Stimulated activated naive CD4-positive, alpha-beta T cell (primary cell): Measurements from ENCODE around the gene EFTUD2.
A peak's percentile ranks its signal among the peaks of the same experiment; 100 is the strongest.
"Not testable (repeated sequence)": the region's sequence is repeated elsewhere in the genome, so short reads cannot be mapped to it uniquely, and the experiment has no call there.

ENCODE experiments used
- DNase-seq, 6 experiments: peaks; one replicate each; lab custom pipeline; 2025; lab: John Stamatoyannopoulos, UW

The EFTUD2 gene

DNA sequence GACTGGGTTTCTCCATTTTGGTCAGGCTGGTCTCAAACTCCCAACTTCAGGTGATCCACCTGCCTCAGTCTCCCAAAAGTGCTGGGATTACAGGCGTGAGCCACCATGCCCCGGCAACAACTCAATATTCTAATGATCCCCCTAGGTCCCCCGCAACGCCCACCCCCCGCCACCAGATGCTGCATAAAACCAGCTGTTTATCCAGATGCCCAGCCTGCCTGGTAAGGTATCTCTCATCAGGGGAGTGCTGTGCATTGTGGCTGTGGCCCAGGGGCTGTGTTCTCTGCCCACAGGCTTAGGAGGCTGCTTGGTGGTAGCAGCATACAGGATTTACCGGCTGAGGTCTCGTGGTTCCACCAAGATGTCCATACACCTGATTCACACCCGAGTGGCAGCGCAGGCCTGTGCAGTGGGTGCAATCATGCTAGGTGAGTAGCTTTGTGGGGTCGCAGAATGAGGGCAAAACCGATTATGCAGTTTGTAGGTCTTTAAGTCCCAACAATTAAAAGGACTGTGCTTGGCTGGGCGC, 50.2 kb downstream of the EFTUD2 start:
- DNase-seq = no peak

DNA sequence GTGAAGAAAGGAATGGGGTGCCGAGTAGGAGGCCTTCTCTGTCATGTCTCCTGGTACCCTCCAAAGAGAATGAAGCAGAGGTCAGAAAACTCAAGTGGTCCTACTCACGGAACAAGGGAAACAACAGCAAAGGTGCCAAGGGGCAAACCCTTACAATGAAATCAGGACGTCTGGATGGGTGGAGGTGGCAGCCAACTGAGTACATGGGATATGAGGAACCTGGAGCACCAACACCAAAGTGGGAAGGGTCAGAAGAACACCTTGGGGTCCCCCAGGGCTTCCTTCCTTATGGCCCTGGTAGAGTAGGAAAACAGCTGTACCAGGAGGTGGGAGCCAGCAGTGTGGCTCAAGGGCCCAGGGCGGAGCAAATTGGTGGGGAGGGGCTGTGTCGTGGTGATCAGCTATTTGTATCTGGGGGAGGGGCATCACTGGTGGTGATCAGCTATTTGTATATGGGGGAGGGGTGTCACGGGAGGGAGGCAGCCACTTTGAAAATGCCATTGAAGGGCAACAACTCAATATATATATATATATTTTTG, 50.9 kb downstream of the EFTUD2 start:
- DNase-seq = no peak

- DNase-seq = no peak
These were observed 51.7 kb downstream of the EFTUD2 start, which contains the start of gene HIGD1B for GRCh38 chr17:44847586-44847985. Gene HIGD1B, plus strand, starts transcription at chr17:44847883. Its CDS starts 270 bp downstream, at chr17:44848153.

DNA sequence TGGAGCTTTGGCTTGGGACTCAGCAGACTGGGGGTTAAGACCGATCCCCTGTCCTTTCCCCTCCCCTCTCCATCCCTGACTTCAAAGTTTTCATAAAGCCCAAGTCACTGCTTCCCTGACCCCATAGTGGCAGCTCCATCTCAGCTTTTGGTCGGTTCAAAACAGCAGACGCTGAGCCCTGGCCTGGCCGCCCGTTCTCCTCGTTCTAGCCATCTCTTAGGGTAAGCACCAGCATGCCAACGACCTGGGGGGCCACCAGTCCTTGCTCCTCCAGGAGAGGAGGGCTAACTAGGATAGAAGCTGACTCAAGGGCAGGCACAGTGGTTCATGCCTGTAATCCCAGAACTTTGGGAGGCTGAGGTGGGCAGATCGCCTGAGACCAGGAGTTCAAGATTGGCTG, 53.0 kb downstream of the EFTUD2 start:
- no peak for DNase-seq

DNA sequence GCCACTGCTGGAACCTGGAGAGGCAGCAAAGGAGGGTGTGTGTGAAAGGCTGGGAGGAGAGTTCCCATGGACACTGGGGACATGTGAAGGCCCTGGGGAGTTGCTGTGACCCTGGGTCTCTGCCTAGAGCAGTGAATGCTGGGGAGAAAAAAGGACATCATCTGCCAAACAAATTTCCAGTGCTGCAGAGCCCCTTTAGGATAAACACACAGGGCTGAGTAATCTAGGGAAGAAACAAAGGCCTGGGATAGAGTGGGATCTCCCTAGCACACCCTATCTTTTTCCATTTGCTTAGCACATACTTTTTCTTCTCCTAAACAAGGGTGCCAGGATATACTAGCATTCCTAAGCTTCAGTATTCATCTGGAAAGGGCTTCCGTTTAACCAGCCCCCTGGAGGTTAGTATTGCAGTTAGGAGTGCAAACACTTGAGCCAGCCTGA, 54.8 kb downstream of the EFTUD2 start:
- no peak for DNase-seq

GRCh38 chr17:44842748-44843147, 56.5 kb downstream of the EFTUD2 start:
- no peak for DNase-seq

DNA sequence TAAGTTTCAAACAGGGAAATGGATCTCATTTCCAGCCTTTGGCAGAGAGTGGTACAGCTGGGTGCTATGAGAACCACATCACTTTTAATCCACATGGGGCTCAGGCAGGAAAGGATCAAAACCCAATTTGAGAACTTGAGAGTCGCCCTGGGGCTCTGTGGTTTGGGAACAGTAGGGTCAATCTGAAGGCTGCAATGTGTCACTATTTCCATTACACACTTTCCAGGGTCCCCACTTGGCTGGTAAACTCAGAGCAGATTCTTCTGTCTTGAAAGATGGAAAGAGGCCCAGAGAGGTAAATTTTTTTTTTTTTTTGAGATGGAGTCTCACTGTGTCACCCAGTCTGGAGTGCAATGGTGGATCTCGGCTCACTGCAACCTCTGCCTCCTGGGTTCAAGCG, 58.3 kb downstream of the EFTUD2 start:
- no peak for DNase-seq

- DNase-seq = no peak
These were observed 59.0 kb downstream of the EFTUD2 start for GRCh38 chr17:44840274-44840673.

DNA sequence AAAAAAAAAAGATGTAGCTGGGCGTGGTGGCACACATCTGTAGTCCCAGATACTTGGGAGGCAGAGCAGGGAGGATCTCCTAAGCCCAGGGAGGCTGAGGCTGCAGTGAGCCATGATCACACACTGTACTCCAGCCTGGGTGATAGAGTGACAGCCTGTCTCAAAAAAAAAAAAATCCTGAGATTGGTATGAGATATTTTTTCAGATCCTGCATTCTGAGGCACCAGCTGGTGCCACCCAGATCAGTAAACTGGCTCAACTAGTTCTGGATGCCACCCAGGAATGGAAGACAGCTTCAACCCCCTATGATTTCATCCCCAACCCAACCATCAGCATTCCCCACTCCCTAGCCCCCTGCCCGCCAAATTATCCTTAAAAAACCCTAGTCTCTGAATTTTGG, 62.0 kb downstream of the EFTUD2 start:
- DNase-seq = no peak

DNA sequence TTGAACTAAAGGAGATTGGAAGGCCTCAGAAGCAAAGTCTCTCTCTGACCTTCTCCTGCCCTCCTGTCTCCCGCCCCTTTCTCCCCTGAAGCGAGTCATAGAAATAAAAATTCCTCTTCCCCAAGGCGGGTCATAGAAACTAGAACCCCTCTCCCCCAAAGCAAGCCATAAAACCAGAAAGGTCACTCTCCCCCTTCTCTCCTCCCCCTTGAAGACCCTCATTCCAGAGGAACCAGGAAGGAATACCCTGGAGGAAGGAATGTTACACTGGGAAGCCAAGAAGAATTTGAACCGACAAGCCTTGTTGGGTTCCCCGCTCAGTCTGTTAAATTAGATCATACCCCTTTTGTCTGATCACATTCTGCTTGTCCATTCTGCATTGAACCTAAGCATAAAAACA, 66.4 kb downstream of the EFTUD2 start:
- DNase-seq = no peak

- no peak for DNase-seq
These were observed 67.9 kb downstream of the EFTUD2 start for GRCh38 chr17:44831371-44831770.

DNA sequence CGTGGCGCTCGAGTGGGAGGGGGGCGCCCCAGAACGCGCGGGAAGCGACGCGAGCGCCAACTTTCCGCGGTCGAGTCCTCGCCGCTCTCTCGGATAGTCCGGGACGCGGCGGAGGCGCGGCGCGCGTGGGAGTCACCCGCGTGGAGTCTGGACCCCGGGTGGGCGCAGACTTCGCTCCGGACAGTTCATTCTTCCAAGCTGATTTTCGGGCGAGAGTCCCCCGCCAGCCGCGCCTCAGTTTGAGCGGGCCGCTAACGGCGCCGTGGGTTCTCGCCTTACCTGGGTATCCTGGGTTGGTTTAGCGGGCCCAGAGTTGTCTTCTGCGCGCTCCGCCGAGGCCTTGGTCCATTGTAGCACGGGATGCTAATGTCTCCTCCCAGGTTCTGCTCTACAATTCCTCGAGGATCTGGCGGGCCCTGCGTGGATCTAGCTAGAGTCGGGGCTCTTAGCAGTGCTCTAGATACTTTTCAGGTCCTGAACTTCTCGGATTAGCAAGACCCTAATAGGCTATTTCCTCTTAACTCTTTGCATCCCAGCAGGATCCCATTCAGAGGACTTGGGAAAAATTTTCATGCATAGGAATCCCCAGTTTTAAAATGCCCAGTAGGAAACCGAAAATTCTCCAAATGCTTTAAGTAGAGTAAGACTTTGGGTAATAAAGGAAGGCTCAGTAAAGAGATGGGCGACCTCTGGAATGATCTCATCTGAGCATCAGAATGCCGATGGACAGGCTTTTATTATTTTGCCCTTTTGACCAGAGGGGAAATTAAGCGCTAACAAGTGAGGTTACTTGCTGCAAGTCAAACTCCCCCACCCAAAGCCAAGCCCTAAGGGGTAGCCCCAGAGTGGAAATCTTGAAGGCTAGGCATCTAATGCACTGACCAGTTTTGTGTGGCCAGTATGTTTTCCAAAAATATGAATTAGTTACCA, 68.6 kb downstream of the EFTUD2 start:
- DNase-seq = peak in 3 of 6 experiments; percentile 7 to 8 (median 8)

- DNase-seq = peak in 1 of 6 experiments; percentile 14
These were observed 69.5 kb downstream of the EFTUD2 start, which contains the start of gene GJC1 for GRCh38 chr17:44829523-44830358. Gene GJC1, minus strand, starts transcription at chr17:44830287. Its CDS starts 24,470 bp downstream, at chr17:44805817.

GRCh38 chr17:44828919-44829522, 70.2 kb downstream of the EFTUD2 start:
- peak in 3 of 6 experiments; percentile 14 to 38 (median 26) for DNase-seq

GRCh38 chr17:44827863-44828262, 71.4 kb downstream of the EFTUD2 start:
- no peak for DNase-seq

DNA sequence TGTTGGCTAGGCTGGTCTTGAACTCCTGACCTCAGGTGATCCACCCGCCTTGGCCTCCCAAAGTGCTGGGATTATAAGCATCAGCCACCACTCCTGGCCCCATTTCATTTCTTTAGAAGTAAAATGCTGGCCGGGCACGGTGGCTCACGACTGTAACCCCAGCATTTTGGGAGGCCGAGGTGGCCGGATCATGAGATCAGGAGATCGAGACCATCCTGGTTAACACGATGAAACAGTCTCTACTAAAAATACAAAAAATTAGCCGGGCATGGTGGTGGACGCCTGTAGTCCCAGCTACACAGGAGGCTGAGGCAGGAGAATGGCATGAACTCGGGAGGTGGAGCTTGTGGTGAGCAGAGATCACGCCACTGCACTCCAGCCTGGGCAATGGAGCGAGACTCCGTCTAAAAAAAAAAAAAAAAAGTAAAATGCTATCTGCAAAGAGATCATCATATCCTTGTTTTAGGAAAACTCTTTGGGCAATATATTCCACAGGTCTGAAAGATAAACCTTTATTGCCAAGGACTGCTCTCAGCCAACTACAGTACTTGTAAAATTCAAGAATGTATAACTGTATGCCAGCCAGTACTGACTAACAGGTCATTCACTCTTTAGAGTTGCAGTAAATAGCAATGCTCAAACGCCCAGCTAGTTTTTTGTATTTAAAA, 73.0 kb downstream of the EFTUD2 start:
- DNase-seq = no peak

- not testable (repeated sequence) for DNase-seq
These were observed 74.0 kb downstream of the EFTUD2 start for GRCh38 chr17:44825236-44825635.

DNA sequence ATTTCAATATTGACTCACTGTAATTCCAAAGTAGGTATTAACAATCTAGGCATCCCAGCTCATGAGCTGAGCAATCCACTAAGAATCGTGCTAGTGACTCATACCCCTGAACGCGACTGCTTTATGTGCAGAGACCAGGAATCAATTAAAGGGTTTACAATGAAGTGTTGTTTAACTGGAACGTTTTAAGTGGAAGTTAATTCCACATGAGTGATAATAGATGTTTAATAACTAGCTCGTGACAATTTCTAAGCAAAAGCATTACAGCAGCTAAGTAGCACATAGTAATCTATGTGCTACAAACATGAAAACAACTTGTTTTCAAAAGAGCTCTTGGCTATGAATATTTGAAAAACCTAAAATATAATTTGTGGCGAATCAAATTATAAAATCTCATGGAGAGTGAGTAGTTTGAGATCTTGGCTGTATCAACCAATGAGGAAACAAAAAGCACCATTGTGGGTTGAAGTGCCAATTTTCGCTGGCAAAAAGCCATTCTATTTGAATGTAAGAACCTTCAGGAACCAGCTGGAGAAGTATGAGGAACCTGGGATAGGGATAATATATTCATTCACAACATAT, 78.5 kb downstream of the EFTUD2 start:
- DNase-seq = no peak

DNA sequence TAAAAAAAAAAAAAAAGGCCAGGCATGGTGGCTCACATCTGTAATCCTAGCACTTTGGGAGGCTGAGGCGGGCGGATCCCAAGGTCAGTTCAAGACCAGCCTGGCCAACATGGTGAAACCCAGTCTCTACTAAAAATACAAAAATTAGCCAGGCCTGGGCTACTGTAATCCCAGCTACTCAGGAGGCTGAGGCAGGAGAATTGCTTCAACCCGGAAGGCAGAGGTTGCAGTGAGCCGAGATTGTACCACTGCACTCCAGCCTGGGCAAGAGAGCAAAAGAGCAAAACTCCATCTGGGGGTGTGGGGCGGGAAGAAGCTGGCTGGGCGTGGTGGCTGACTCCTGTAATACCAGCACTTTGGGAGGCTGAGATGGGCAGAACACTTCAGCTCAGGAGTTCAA, 80.7 kb downstream of the EFTUD2 start:
- not testable (repeated sequence) for DNase-seq

GRCh38 chr17:44812263-44812662, 87.0 kb downstream of the EFTUD2 start:
- DNase-seq = no peak
